Measurements from ENCODE around the gene MRPL52. TPM values are rescaled to one million over a fixed set of nuclear protein-coding genes. Genes with fewer than 3 reads are reported as not detected.

The MRPL52 gene
- total and polyA plus RNA-seq, 2 of the 13 experiments (the other 11 are each of a cell fraction or from before 2014, with no cell fraction given), result 118 to 329 TPM

GRCh38 chr14:22837114-22837749 is 7.5 kb downstream of the MRPL52 start (continued):
- TF ChIP-seq EP300 (IDR thresholded peaks at IDR 0.05; ENCODE audit: low read depth in 2 of 2, low read length in 2 of 2) (no peak), EP300 (CRISPR knock-in tag; IDR thresholded peaks at IDR 0.05; ENCODE audit: borderline replicate concordance) (no peak; the same call in 1 of the 2 replicates), ZNF34 (CRISPR knock-in tag; IDR thresholded peaks at IDR 0.05; ENCODE audit: borderline replicate concordance) (no peak), ZNF383 (CRISPR knock-in tag; IDR thresholded peaks at IDR 0.05; ENCODE audit: borderline replicate concordance) (no peak), RBFOX2 (IDR thresholded peaks at IDR 0.05; ENCODE audit: low read depth, low read length) (peak; percentile 73), CENPT (CRISPR knock-in tag; IDR thresholded peaks at IDR 0.05; ENCODE audit: low read depth) (no peak), SATB2 (CRISPR knock-in tag; IDR thresholded peaks at IDR 0.05) (peak; percentile 43; the same call in 1 of the 2 replicates), SRSF9 (IDR thresholded peaks at IDR 0.05; ENCODE audit: borderline replicate concordance, insufficient read depth, low read depth, low read length, poor library complexity, severe bottlenecking) (no peak), FOXA1 (IDR thresholded peaks at IDR 0.05) (no peak), FOXA1 (CRISPR knock-in tag; IDR thresholded peaks at IDR 0.05) (peak; percentile 25; the same call in 1 of the 2 replicates), HNRNPL (IDR thresholded peaks at IDR 0.05; ENCODE audit: low read depth, low read length) (no peak), POLR2AphosphoS2 (IDR thresholded peaks at IDR 0.05; ENCODE audit: low read depth, low read length) (no peak), TGIF2 (CRISPR knock-in tag; IDR thresholded peaks at IDR 0.05) (no peak), ZNF790 (CRISPR knock-in tag; IDR thresholded peaks at IDR 0.05; ENCODE audit: borderline replicate concordance) (0 out of 2 replicates have a peak, but pooled peaks have one; percentile 26), THAP8 (CRISPR knock-in tag; IDR thresholded peaks at IDR 0.05; ENCODE audit: borderline replicate concordance) (no peak; the same call in 1 of the 2 replicates), ZNF143 (CRISPR knock-in tag; IDR thresholded peaks at IDR 0.05) (peak; percentile 63), PPARG (CRISPR knock-in tag; conservative IDR thresholded peaks at IDR 0.05) (peak; percentile 48), TP53 (CRISPR knock-in tag; conservative IDR thresholded peaks at IDR 0.05) (no peak), ZNF501 (CRISPR knock-in tag; IDR thresholded peaks at IDR 0.05) (peak; percentile 91; the same call in 1 of the 2 replicates)
- TF ChIP-seq, protein P1, sequence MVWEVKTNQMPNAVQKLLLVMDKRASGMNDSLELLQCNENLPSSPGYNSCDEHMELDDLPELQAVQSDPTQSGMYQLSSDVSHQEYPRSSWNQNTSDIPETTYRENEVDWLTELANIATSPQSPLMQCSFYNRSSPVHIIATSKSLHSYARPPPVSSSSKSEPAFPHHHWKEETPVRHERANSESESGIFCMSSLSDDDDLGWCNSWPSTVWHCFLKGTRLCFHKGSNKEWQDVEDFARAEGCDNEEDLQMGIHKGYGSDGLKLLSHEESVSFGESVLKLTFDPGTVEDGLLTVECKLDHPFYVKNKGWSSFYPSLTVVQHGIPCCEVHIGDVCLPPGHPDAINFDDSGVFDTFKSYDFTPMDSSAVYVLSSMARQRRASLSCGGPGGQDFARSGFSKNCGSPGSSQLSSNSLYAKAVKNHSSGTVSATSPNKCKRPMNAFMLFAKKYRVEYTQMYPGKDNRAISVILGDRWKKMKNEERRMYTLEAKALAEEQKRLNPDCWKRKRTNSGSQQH (CRISPR knock-in tag; IDR thresholded peaks at IDR 0.05; ENCODE audit: low read depth), result no peak
- TF ChIP-seq, protein P2, sequence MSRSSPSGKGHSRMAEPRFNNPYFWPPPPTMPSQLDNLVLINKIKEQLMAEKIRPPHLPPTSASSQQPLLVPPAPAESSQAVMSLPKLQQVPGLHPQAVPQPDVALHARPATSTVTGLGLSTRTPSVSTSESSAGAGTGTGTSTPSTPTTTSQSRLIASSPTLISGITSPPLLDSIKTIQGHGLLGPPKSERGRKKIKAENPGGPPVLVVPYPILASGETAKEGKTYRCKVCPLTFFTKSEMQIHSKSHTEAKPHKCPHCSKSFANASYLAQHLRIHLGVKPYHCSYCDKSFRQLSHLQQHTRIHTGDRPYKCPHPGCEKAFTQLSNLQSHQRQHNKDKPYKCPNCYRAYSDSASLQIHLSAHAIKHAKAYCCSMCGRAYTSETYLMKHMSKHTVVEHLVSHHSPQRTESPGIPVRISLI (CRISPR knock-in tag; IDR thresholded peaks at IDR 0.05; ENCODE audit: borderline replicate concordance), result no peak
- TF ChIP-seq, protein P3, sequence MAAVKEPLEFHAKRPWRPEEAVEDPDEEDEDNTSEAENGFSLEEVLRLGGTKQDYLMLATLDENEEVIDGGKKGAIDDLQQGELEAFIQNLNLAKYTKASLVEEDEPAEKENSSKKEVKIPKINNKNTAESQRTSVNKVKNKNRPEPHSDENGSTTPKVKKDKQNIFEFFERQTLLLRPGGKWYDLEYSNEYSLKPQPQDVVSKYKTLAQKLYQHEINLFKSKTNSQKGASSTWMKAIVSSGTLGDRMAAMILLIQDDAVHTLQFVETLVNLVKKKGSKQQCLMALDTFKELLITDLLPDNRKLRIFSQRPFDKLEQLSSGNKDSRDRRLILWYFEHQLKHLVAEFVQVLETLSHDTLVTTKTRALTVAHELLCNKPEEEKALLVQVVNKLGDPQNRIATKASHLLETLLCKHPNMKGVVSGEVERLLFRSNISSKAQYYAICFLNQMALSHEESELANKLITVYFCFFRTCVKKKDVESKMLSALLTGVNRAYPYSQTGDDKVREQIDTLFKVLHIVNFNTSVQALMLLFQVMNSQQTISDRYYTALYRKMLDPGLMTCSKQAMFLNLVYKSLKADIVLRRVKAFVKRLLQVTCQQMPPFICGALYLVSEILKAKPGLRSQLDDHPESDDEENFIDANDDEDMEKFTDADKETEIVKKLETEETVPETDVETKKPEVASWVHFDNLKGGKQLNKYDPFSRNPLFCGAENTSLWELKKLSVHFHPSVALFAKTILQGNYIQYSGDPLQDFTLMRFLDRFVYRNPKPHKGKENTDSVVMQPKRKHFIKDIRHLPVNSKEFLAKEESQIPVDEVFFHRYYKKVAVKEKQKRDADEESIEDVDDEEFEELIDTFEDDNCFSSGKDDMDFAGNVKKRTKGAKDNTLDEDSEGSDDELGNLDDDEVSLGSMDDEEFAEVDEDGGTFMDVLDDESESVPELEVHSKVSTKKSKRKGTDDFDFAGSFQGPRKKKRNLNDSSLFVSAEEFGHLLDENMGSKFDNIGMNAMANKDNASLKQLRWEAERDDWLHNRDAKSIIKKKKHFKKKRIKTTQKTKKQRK (IDR thresholded peaks at IDR 0.05; ENCODE audit: low read length), result no peak

Measured in HepG2 (cell line).